MM.1S (cell line): ENCODE measurements around the gene FRYL.
A peak's percentile ranks its signal among the peaks of the same experiment; 100 is the strongest.
"Not testable (repeated sequence)": the region's sequence is repeated elsewhere in the genome, so short reads cannot be mapped to it uniquely, and the experiment has no call there.

ENCODE experiments used
- DNase-seq: peaks from one replicate; pipeline ENCODE4 v3.0.0-alpha.2; 2015
- H2AFZ ChIP-seq: fragments of 300-600 bp; sonication (generic); 2 replicates; pipeline ENCODE4 v1.6.0; 2016; ENCODE audit warnings: antibody characterized with exemption, low read length
- H3F3A ChIP-seq: fragments of 300-600 bp; sonication (generic); 2 replicates; pipeline ENCODE4 v1.6.1; 2016; ENCODE audit warnings: mild to moderate bottlenecking, antibody characterized with exemption, low read length, moderate library complexity, mixed read lengths; ENCODE audit not compliant: insufficient read depth
- H3K27ac ChIP-seq: fragments of 300-600 bp; sonication (generic); 2 replicates; pipeline ENCODE4 v1.5.1; 2016; ENCODE audit warnings: mild to moderate bottlenecking, low read length
- H3K27me3 ChIP-seq: fragments of 300-600 bp; sonication (generic); replicated peaks from 2 replicates; pipeline ENCODE4 v1.6.0; 2016; ENCODE audit warnings: low read length; ENCODE audit not compliant: insufficient read depth
- H3K36me3 ChIP-seq: fragments of 300-600 bp; sonication (generic); replicated peaks from 2 replicates; pipeline ENCODE4 v1.6.1; 2016; ENCODE audit warnings: mild to moderate bottlenecking, low read length, mixed read lengths; ENCODE audit not compliant: insufficient read depth
- H3K4me1 ChIP-seq: fragments of 300-600 bp; sonication (generic); 2 replicates; pipeline ENCODE4 v1.6.1; 2016; ENCODE audit warnings: low read length, mixed read lengths
- H3K4me2 ChIP-seq: fragments of 300-600 bp; sonication (generic); 2 replicates; pipeline ENCODE4 v1.6.0; 2016; ENCODE audit warnings: low read depth, low read length
- H3K4me3 ChIP-seq: fragments of 300-600 bp; sonication (generic); 2 replicates; pipeline ENCODE4 v1.5.1; 2016; ENCODE audit warnings: low read length, mixed read lengths
- H3K79me2 ChIP-seq: fragments of 300-600 bp; sonication (generic); 2 replicates; pipeline ENCODE4 v1.6.1; 2016; ENCODE audit warnings: mixed run types, low read length, mixed read lengths
- H3K9ac ChIP-seq: fragments of 300-600 bp; sonication (generic); 2 replicates; pipeline ENCODE4 v1.6.1; 2016; ENCODE audit warnings: low read length, mixed read lengths
- H3K9me2 ChIP-seq: fragments of 300-600 bp; sonication (generic); replicated peaks from 2 replicates; pipeline ENCODE4 v1.6.1; 2016; ENCODE audit warnings: mild to moderate bottlenecking, low read length, mixed read lengths; ENCODE audit not compliant: insufficient read depth
- H3K9me3 ChIP-seq: fragments of 300-600 bp; sonication (generic); replicated peaks from 2 replicates; pipeline ENCODE4 v1.6.1; 2016; ENCODE audit warnings: mild to moderate bottlenecking, low read length, mixed read lengths; ENCODE audit not compliant: insufficient read depth
- H4K20me1 ChIP-seq: fragments of 300-600 bp; sonication (generic); 2 replicates; pipeline ENCODE4 v1.6.1; 2016; ENCODE audit warnings: mild to moderate bottlenecking, low read length, moderate library complexity, mixed read lengths; ENCODE audit not compliant: insufficient read depth
- CTCF ChIP-seq: fragments of 300-600 bp; sonication (generic); IDR thresholded peaks from 2 replicates; pipeline ENCODE4 v1.5.1; 2016; ENCODE audit warnings: antibody characterized with exemption, low read length, mixed read lengths
- EZH2 ChIP-seq: fragments of 300-600 bp; sonication (generic); optimal IDR thresholded peaks from 2 replicates; pipeline ENCODE3; 2017; ENCODE audit warnings: low read depth, mild to moderate bottlenecking, antibody characterized with exemption, low read length, mixed read lengths
- EZH2phosphoT487 ChIP-seq: fragments of 300-600 bp; sonication (generic); IDR thresholded peaks from 2 replicates; pipeline ENCODE4 v1.6.1; 2018; ENCODE audit warnings: antibody characterized with exemption, low read length

Gene FRYL

GRCh38 chr4:48683784-48684666 is 96.1 kb downstream of the FRYL start:
- Histone ChIP-seq H3K4me2 (no peak overlapping the region), H3K79me2 (peaks cover 41% of the 10 kb centered on the region), H2AFZ (no peak overlapping the region), H4K20me1 (peaks cover 11% of the 10 kb centered on the region), H3K9me3 (no peaks in the 10 kb centered on the region), H3K27ac (no peak overlapping the region), H3K27me3 (no peaks in the 10 kb centered on the region), H3F3A (no peaks in the 10 kb centered on the region; the same call in 1 of the 2 replicates), H3K4me1 (peaks cover 9% of the 10 kb centered on the region), H3K9me2 (no peaks in the 10 kb centered on the region), H3K9ac (no peak overlapping the region), H3K36me3 (no peaks in the 10 kb centered on the region), H3K4me3 (no peak overlapping the region)
- DNase-seq = peak; percentile 28
- TF ChIP-seq CTCF (no peak), EZH2 (no peak), EZH2phosphoT487 (no peak)

GRCh38 chr4:48682870-48683269 is 97.2 kb downstream of the FRYL start:
- H3K4me1 ChIP-seq, H3K4me2 ChIP-seq, H3F3A ChIP-seq, H2AFZ ChIP-seq, H3K4me3 ChIP-seq, H3K9me2 ChIP-seq, H3K27ac ChIP-seq, DNase-seq, H3K36me3 ChIP-seq, H3K9me3 ChIP-seq, H3K9ac ChIP-seq, H3K27me3 ChIP-seq: not testable (repeated sequence)
- H3K79me2 ChIP-seq = peaks cover 37% of the 10 kb centered on the region
- H4K20me1 ChIP-seq = peaks cover 11% of the 10 kb centered on the region

GRCh38 chr4:48681856-48682255 is 98.2 kb downstream of the FRYL start:
- peak; percentile 52 for DNase-seq
- peaks cover 34% of the 10 kb centered on the region for H3K79me2 ChIP-seq
- TF ChIP-seq EZH2phosphoT487 (no peak), CTCF (peak; percentile 38)
- no peaks in the 10 kb centered on the region for H3K9me2 ChIP-seq
- H3K27ac ChIP-seq = no peak overlapping the region
- H3K36me3 ChIP-seq = no peaks in the 10 kb centered on the region
- no peak overlapping the region for H3K4me2 ChIP-seq
- no peak overlapping the region for H2AFZ ChIP-seq
- H3K9ac ChIP-seq = no peak overlapping the region
- no peaks in the 10 kb centered on the region for H3F3A ChIP-seq
- no peak overlapping the region for H3K4me3 ChIP-seq
- no peaks in the 10 kb centered on the region for H3K9me3 ChIP-seq
- no peaks in the 10 kb centered on the region for H3K27me3 ChIP-seq
- H3K4me1 ChIP-seq = peaks cover 9% of the 10 kb centered on the region
- H4K20me1 ChIP-seq = peaks cover 11% of the 10 kb centered on the region
